ENCODE measurements around the gene MYO1E.

The MYO1E gene

GRCh38 chr15:59176653-59177316 is 195.9 kb downstream of the MYO1E start:
- Histone ChIP-seq H3K9ac (ENCODE audit: insufficient read length) (no peak overlapping the region), H3K4me3 (no peak overlapping the region), H3K27ac (no peak overlapping the region), H3K9me3 (ENCODE audit: low read depth, low read length) (no peaks in the 10 kb centered on the region), H3K36me3 (ENCODE audit: insufficient read depth, low read length) (no peaks in the 10 kb centered on the region)
- DNase-seq (ENCODE audit: low read depth, low spot score): no peak
- TF ChIP-seq POLR2AphosphoS5 (IDR thresholded peaks at IDR 0.05; ENCODE audit: borderline replicate concordance, low read depth, low read length) (no peak), EZH2 (IDR thresholded peaks at IDR 0.05) (no peak), FOXP2 (optimal IDR thresholded peaks at IDR 0.05; ENCODE audit: control extremely low read depth, extremely low read length, insufficient read depth) (no peak)

- no peak overlapping the region for H3K27ac ChIP-seq
- no peaks in the 10 kb centered on the region for H3K9me3 ChIP-seq (ENCODE audit: low read depth, low read length)
- H3K36me3 ChIP-seq (ENCODE audit: insufficient read depth, low read length): no peaks in the 10 kb centered on the region
- no peak for DNase-seq (ENCODE audit: low read depth, low spot score)
- TF ChIP-seq EZH2 (IDR thresholded peaks at IDR 0.05) (no peak), POLR2AphosphoS5 (IDR thresholded peaks at IDR 0.05; ENCODE audit: borderline replicate concordance, low read depth, low read length) (no peak), FOXP2 (optimal IDR thresholded peaks at IDR 0.05; ENCODE audit: control extremely low read depth, extremely low read length, insufficient read depth) (no peak)
- no peak overlapping the region for H3K9ac ChIP-seq (ENCODE audit: insufficient read length)
- H3K4me3 ChIP-seq: no peak overlapping the region
Observed at GRCh38 chr15:59174835-59175831, 197.5 kb downstream of the MYO1E start.

DNA sequence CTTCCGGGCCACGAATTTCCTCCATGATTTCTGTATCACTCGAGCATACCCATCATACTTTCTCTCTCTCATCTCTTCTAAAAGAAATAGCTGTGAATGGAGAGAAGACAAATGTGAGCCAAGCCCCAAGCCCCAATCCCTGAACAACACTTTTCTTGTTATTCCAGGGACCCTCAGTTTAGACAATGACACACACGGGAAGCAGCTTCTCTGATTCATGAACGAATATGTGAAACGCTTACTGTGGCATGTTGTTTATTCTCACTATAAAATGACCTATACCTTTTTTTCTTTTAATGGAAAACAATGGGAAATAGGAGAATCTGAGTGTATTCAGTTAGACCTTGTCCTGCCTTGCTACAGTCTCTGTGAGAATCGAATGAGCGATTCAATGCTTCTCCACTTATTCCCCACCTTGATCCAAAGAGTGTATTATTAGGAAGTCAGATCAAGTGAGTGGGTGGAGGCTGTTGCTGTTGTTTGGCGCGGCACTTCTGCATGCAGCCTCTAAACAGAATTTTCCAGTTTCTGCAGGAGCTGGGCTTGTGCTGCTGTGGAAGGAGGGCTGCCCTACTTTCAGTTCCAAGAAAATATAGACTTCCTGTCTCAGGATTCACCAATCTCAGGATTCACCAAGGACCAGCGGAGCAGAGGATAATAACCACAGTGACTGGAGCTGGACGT is 198.4 kb downstream of the MYO1E start:
- no peak for DNase-seq (ENCODE audit: low read depth, low spot score)
- H3K9ac ChIP-seq (ENCODE audit: insufficient read length): no peak overlapping the region
- H3K9me3 ChIP-seq (ENCODE audit: low read depth, low read length): no peaks in the 10 kb centered on the region
- no peak for TF ChIP-seq FOXP2 (optimal IDR thresholded peaks at IDR 0.05; ENCODE audit: control extremely low read depth, extremely low read length, insufficient read depth)
- no peak for TF ChIP-seq EZH2 (IDR thresholded peaks at IDR 0.05)
- no peak for TF ChIP-seq POLR2AphosphoS5 (IDR thresholded peaks at IDR 0.05; ENCODE audit: borderline replicate concordance, low read depth, low read length)
- no peak overlapping the region for H3K4me3 ChIP-seq
- H3K27ac ChIP-seq: no peak overlapping the region
- no peaks in the 10 kb centered on the region for H3K36me3 ChIP-seq (ENCODE audit: insufficient read depth, low read length)

GRCh38 chr15:59173194-59173593 is 199.5 kb downstream of the MYO1E start:
- no peak overlapping the region for H3K4me3 ChIP-seq
- DNase-seq (ENCODE audit: low read depth, low spot score): no peak

GRCh38 chr15:59172289-59172901 is 200.3 kb downstream of the MYO1E start:
- no peaks in the 10 kb centered on the region for H3K9me3 ChIP-seq (ENCODE audit: low read depth, low read length)
- H3K4me3 ChIP-seq: no peak overlapping the region
- TF ChIP-seq FOXP2 (optimal IDR thresholded peaks at IDR 0.05; ENCODE audit: control extremely low read depth, extremely low read length, insufficient read depth): no peak
- no peak for TF ChIP-seq EZH2 (IDR thresholded peaks at IDR 0.05)
- no peak for TF ChIP-seq POLR2AphosphoS5 (IDR thresholded peaks at IDR 0.05; ENCODE audit: borderline replicate concordance, low read depth, low read length)
- H3K27ac ChIP-seq: no peak overlapping the region
- DNase-seq (ENCODE audit: low read depth, low spot score): no peak
- no peak overlapping the region for H3K9ac ChIP-seq (ENCODE audit: insufficient read length)
- no peaks in the 10 kb centered on the region for H3K36me3 ChIP-seq (ENCODE audit: insufficient read depth, low read length)

More at GRCh38 chr15:59173194-59173593, 199.5 kb downstream of the MYO1E start:
- Histone ChIP-seq H3K9me3 (ENCODE audit: low read depth, low read length) (no peaks in the 10 kb centered on the region), H3K36me3 (ENCODE audit: insufficient read depth, low read length) (no peaks in the 10 kb centered on the region), H3K9ac (ENCODE audit: insufficient read length) (no peak overlapping the region), H3K27ac (no peak overlapping the region)
- TF ChIP-seq EZH2 (IDR thresholded peaks at IDR 0.05) (no peak), POLR2AphosphoS5 (IDR thresholded peaks at IDR 0.05; ENCODE audit: borderline replicate concordance, low read depth, low read length) (no peak), FOXP2 (optimal IDR thresholded peaks at IDR 0.05; ENCODE audit: control extremely low read depth, extremely low read length, insufficient read depth) (no peak)

DNA sequence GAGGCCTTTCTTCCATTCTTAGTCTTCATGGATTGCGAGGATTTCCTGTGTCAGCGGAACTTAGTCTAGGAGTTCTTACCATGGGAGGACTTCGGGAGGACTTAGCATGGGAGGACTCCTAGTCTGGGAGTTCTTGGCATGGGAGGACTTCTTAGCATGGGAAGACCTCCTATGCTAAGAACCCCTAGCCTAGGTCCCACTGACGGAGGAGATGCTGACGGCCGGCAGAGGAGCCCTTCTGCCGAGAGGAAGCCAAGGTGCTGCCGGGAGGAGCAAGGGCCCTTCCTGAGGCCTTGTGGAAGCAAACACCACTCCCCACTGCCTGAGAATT is 201.6 kb downstream of the MYO1E start:
- H3K27ac ChIP-seq: 0 out of 2 replicates have a peak overlapping the region, but pooled peaks have one; percentile 38
- TF ChIP-seq EZH2 (IDR thresholded peaks at IDR 0.05): no peak
- TF ChIP-seq POLR2AphosphoS5 (IDR thresholded peaks at IDR 0.05; ENCODE audit: borderline replicate concordance, low read depth, low read length): no peak
- TF ChIP-seq FOXP2 (optimal IDR thresholded peaks at IDR 0.05; ENCODE audit: control extremely low read depth, extremely low read length, insufficient read depth): no peak
- DNase-seq (ENCODE audit: low read depth, low spot score): no peak
- no peaks in the 10 kb centered on the region for H3K9me3 ChIP-seq (ENCODE audit: low read depth, low read length)
- H3K9ac ChIP-seq (ENCODE audit: insufficient read length): no peak overlapping the region
- no peak overlapping the region for H3K4me3 ChIP-seq
- no peaks in the 10 kb centered on the region for H3K36me3 ChIP-seq (ENCODE audit: insufficient read depth, low read length)

GRCh38 chr15:59170295-59171066 is 202.2 kb downstream of the MYO1E start:
- H3K27ac ChIP-seq: 0 out of 2 replicates have a peak overlapping the region, but pooled peaks have one; percentile 38
- peak; percentile 26 for DNase-seq (ENCODE audit: low read depth, low spot score)

More at GRCh38 chr15:59170295-59171066, 202.2 kb downstream of the MYO1E start:
- Histone ChIP-seq H3K36me3 (ENCODE audit: insufficient read depth, low read length) (no peaks in the 10 kb centered on the region), H3K9ac (ENCODE audit: insufficient read length) (no peak overlapping the region), H3K4me3 (no peak overlapping the region), H3K9me3 (ENCODE audit: low read depth, low read length) (no peaks in the 10 kb centered on the region)
- TF ChIP-seq FOXP2 (optimal IDR thresholded peaks at IDR 0.05; ENCODE audit: control extremely low read depth, extremely low read length, insufficient read depth): no peak
